Measurements from ENCODE around the gene CAPS. TPM values are rescaled to one million over a fixed set of nuclear protein-coding genes. Genes with fewer than 3 reads are reported as not detected.
"Not testable (repeated sequence)": the region's sequence is repeated elsewhere in the genome, so short reads cannot be mapped to it uniquely, and the experiment has no call there.

Gene CAPS
- polyA plus RNA-seq (2013, experiment 1 of 2) = 3.2 TPM
- polyA plus RNA-seq (2013, experiment 2 of 2) = 3.2 TPM

DNA sequence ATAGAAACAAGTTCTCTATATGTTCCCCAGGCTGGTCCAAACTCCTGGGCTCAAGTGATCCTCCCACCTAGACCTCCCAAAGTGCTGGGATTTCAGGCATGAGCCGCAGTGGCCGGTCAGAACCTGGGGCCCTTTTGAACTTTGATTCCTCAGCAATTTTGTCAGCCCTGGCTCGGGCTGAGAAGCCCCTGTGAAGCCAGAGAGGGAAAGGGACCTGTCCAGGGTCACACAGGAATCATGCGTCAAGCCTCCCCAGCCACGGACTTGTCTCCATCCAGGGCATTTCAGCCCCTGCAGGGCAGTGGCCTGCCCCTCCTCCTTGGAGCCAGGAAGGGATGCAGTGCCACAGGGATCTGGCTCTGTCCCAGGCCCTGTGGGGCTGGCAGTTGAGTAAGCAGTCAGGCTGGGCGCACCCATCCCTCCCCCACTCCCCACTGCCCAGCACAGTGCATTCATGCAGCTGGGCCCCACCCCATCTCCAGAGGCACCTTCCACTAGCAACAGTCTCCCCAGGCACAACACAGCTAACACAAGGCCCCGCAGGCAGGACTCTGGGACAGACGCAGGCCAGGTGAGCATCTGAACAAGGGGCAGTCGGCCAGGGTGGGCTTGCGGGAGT is at the start of gene CAPS:
Gene CAPS (plus strand): TSS at position 516 of the 619 bp plus-strand sequence. CDS start 153 bp downstream, outside the sequence.
- Histone ChIP-seq H3K36me3 (ENCODE audit: control insufficient read depth, insufficient read depth, low read length) (peaks cover 46% of the 10 kb centered on the region), H3K4me3 (ENCODE audit: extremely low read depth, insufficient read depth, low read length, poor library complexity, severe bottlenecking) (no peak within 1 kb of the TSS), H3K4me1 (ENCODE audit: control insufficient read depth, insufficient read depth, low read length, poor library complexity, severe bottlenecking) (no peaks in the 10 kb centered on the region), H3K9me3 (ENCODE audit: control insufficient read depth, low read length) (no peaks in the 10 kb centered on the region), H3K27ac (ENCODE audit: low read depth, low read length, severe bottlenecking) (no peak within 1 kb of the TSS)
- WGBS, 2 experiments (ENCODE audit: insufficient coverage in 2 of 2) = 94 to 96% methylated on average over 9 of the region's 10 CpGs

DNA sequence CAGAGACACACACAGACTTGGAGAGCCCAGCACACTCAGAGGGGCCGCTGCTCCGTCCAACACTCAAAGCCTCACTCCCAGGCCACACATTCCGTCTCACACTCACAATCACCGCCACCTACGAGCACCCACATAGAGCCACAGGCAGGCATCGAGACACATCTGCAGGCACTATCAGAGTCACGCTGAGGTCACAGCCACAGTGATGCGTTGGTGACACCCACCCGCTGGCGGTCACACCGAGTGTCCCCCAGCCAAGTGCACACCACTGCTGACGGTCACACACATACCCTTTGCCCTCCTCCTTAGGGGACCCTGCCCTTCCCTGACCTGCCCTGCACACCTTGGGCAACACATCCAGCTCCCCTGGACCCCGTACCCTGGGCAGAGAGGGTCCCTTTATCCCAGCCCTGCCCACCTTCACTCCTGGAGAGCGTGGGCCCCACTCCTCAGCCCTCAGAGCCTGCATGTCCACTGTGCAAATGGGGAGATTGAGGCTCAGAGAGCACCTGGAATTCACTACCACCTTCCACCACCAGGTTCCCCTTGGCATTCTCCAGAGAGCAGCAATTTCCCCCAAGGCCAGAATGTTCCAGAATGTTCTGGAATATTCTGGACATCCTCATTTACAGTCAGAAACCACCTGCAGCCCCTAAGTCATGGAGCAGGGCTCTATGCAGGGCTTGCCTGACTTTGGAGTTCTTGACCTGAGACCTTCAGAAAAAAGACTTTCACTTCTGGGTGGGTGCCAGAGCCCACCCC is 49.1 kb upstream of the CAPS start:
- H3K36me3 ChIP-seq (ENCODE audit: control insufficient read depth, insufficient read depth, low read length) = no peaks in the 10 kb centered on the region
- no peak overlapping the region for H3K4me3 ChIP-seq (ENCODE audit: extremely low read depth, insufficient read depth, low read length, poor library complexity, severe bottlenecking)
- WGBS, 2 experiments (ENCODE audit: insufficient coverage in 2 of 2) = 93% methylated on average over 10 to 13 of the region's 14 CpGs
- H3K4me1 ChIP-seq (ENCODE audit: control insufficient read depth, insufficient read depth, low read length, poor library complexity, severe bottlenecking) = no peaks in the 10 kb centered on the region
- no peak overlapping the region for H3K27ac ChIP-seq (ENCODE audit: low read depth, low read length, severe bottlenecking)
- no peaks in the 10 kb centered on the region for H3K9me3 ChIP-seq (ENCODE audit: control insufficient read depth, low read length)

GRCh38 chr19:5865772-5866171 is 48.3 kb upstream of the CAPS start:
- H3K36me3 ChIP-seq (ENCODE audit: control insufficient read depth, insufficient read depth, low read length) = no peaks in the 10 kb centered on the region
- H3K27ac ChIP-seq (ENCODE audit: low read depth, low read length, severe bottlenecking) = no peak overlapping the region
- H3K4me1 ChIP-seq (ENCODE audit: control insufficient read depth, insufficient read depth, low read length, poor library complexity, severe bottlenecking) = no peaks in the 10 kb centered on the region
- no peak overlapping the region for H3K4me3 ChIP-seq (ENCODE audit: extremely low read depth, insufficient read depth, low read length, poor library complexity, severe bottlenecking)
- 89 to 95% methylated on average over 10 to 11 of the region's 11 CpGs for WGBS, 2 experiments (ENCODE audit: insufficient coverage in 2 of 2)
- H3K9me3 ChIP-seq (ENCODE audit: control insufficient read depth, low read length) = no peaks in the 10 kb centered on the region

DNA sequence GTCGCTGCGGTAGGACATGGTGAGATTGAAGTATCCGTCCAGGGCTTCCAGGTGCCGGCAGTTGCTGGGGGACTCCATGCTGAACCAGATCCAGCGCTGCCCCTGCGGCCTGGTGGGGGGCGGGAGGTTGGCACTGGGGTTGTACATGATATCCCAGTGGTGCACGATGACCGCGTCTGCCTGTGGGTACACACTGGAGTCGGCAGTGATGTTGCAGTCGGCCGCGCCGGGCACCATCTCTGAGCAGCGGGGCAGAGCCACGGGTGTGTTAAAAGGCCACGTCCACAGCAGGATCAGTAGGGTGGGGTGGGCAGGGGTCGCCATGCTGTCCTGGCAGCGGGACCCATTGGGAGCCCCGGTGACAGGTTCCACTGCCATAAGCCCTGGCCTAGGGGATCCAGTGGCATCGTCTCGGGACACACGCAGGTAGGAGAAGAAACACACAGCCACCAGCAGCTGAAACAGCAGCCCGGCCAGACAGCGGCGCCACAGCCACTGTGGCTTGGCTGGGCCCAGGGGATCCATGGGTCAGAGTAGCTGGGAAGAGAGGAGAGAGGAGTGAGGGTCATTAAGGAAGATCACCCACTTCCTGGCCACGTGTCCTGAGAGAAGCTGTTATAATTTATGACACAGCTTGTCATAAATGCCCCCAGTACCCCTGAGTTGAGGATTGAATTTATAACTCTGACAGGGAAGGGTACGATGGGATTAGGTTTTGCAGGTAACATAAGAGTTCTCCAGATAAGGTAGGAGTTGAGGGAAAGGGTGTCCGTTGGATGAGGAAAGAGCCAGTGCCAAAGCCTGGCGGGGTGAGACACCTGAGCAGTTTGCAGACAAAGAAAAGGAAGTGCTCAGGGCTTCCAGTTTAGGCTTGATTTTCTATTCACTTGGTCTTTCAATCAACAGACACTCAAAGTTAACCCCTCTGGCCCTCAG is 46.6 kb upstream of the CAPS start:
- H3K4me1 ChIP-seq (ENCODE audit: control insufficient read depth, insufficient read depth, low read length, poor library complexity, severe bottlenecking) = no peaks in the 10 kb centered on the region
- no peak overlapping the region for H3K4me3 ChIP-seq (ENCODE audit: extremely low read depth, insufficient read depth, low read length, poor library complexity, severe bottlenecking)
- WGBS, 2 experiments (ENCODE audit: insufficient coverage in 2 of 2) = 88 to 91% methylated on average over 29 of the region's 31 CpGs
- H3K27ac ChIP-seq (ENCODE audit: low read depth, low read length, severe bottlenecking) = no peak overlapping the region
- H3K36me3 ChIP-seq (ENCODE audit: control insufficient read depth, insufficient read depth, low read length) = no peaks in the 10 kb centered on the region
- no peaks in the 10 kb centered on the region for H3K9me3 ChIP-seq (ENCODE audit: control insufficient read depth, low read length)

- no peaks in the 10 kb centered on the region for H3K36me3 ChIP-seq (ENCODE audit: control insufficient read depth, insufficient read depth, low read length)
- WGBS, 2 experiments (ENCODE audit: insufficient coverage in 2 of 2) = 88 to 94% methylated on average over 10 to 12 of the region's 12 CpGs
- H3K4me1 ChIP-seq (ENCODE audit: control insufficient read depth, insufficient read depth, low read length, poor library complexity, severe bottlenecking) = no peaks in the 10 kb centered on the region
- no peak overlapping the region for H3K4me3 ChIP-seq (ENCODE audit: extremely low read depth, insufficient read depth, low read length, poor library complexity, severe bottlenecking)
- no peaks in the 10 kb centered on the region for H3K9me3 ChIP-seq (ENCODE audit: control insufficient read depth, low read length)
- no peak overlapping the region for H3K27ac ChIP-seq (ENCODE audit: low read depth, low read length, severe bottlenecking)
These were observed 43.1 kb upstream of the CAPS start for GRCh38 chr19:5870986-5871394.

DNA sequence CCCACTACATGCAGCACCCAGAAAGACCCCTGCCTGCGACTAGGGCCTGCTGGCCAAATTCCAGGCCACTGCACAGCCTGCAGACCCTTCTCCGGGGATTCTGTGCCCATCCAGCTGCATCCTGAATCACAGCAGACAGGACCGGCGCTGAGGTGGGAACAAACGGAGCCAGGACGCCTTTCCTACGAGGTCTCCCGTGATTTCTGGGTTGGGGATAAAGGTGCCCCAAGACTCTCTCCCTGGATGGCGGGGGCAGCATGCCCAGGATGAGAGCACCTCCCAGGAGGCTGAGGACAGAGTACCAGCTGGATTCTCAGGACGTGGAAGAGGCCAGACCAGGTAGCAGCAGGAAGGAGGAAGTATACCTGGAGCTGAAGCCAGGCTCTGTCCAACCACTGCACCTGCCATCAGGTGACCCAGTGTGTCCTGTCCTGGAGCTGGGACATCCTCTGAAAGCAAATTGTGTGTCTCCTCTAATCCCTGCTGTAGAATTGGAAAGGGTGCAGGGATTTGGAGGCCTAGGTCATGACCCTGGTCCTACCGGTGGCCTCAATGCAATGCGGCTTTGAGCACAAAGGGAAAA is 40.3 kb upstream of the CAPS start:
- Histone ChIP-seq H3K4me3 (ENCODE audit: extremely low read depth, insufficient read depth, low read length, poor library complexity, severe bottlenecking) (no peak overlapping the region), H3K4me1 (ENCODE audit: control insufficient read depth, insufficient read depth, low read length, poor library complexity, severe bottlenecking) (no peaks in the 10 kb centered on the region), H3K9me3 (ENCODE audit: control insufficient read depth, low read length) (no peaks in the 10 kb centered on the region), H3K36me3 (ENCODE audit: control insufficient read depth, insufficient read depth, low read length) (no peaks in the 10 kb centered on the region), H3K27ac (ENCODE audit: low read depth, low read length, severe bottlenecking) (no peak overlapping the region)
- WGBS, 2 experiments (ENCODE audit: insufficient coverage in 2 of 2) = 90 to 97% methylated on average over 11 to 12 of the region's 12 CpGs

DNA sequence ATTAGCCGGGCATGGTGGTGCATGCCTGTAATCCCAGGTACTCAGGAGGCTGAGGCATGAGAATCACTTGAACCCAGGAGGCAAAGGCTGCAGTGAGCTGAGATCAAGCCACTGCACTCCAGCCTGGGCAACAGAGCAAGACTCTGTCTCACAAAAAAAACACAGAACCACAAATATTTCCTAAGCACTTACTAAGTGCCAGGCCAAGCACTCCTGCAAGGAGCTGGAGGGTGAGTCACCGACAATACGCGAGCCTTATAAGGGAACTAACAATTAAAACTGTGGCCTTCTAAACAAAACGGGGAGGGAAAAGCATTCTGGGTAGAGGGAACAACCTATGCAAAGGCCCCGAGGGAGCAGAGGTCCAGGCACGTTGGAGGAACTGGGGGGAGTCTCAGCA is 39.6 kb upstream of the CAPS start:
- not testable (repeated sequence) for H3K27ac ChIP-seq (ENCODE audit: low read depth, low read length, severe bottlenecking); H3K36me3 ChIP-seq (ENCODE audit: control insufficient read depth, insufficient read depth, low read length); H3K4me1 ChIP-seq (ENCODE audit: control insufficient read depth, insufficient read depth, low read length, poor library complexity, severe bottlenecking); H3K9me3 ChIP-seq (ENCODE audit: control insufficient read depth, low read length); H3K4me3 ChIP-seq (ENCODE audit: extremely low read depth, insufficient read depth, low read length, poor library complexity, severe bottlenecking)
- 95 to 96% methylated on average over 6 of the region's 7 CpGs for WGBS, 2 experiments (ENCODE audit: insufficient coverage in 2 of 2)

- Histone ChIP-seq H3K4me1 (ENCODE audit: control insufficient read depth, insufficient read depth, low read length, poor library complexity, severe bottlenecking) (peaks cover 8% of the 10 kb centered on the region), H3K9me3 (ENCODE audit: control insufficient read depth, low read length) (no peaks in the 10 kb centered on the region), H3K27ac (ENCODE audit: low read depth, low read length, severe bottlenecking) (no peak overlapping the region), H3K36me3 (ENCODE audit: control insufficient read depth, insufficient read depth, low read length) (no peaks in the 10 kb centered on the region), H3K4me3 (ENCODE audit: extremely low read depth, insufficient read depth, low read length, poor library complexity, severe bottlenecking) (no peak overlapping the region)
- 87 to 92% methylated on average over 4 to 8 of the region's 8 CpGs for WGBS, 2 experiments (ENCODE audit: insufficient coverage in 2 of 2)
These were observed 36.6 kb upstream of the CAPS start for GRCh38 chr19:5877427-5877826.

GRCh38 chr19:5877882-5878281 is 36.2 kb upstream of the CAPS start:
- WGBS, 2 experiments (ENCODE audit: insufficient coverage in 2 of 2) = 87 to 100% methylated on average over 4 to 5 of the region's 9 CpGs
- no peak overlapping the region for H3K4me3 ChIP-seq (ENCODE audit: extremely low read depth, insufficient read depth, low read length, poor library complexity, severe bottlenecking)
- H3K9me3 ChIP-seq (ENCODE audit: control insufficient read depth, low read length) = no peaks in the 10 kb centered on the region
- H3K4me1 ChIP-seq (ENCODE audit: control insufficient read depth, insufficient read depth, low read length, poor library complexity, severe bottlenecking) = peaks cover 8% of the 10 kb centered on the region
- no peak overlapping the region for H3K27ac ChIP-seq (ENCODE audit: low read depth, low read length, severe bottlenecking)
- no peaks in the 10 kb centered on the region for H3K36me3 ChIP-seq (ENCODE audit: control insufficient read depth, insufficient read depth, low read length)

- H3K9me3 ChIP-seq (ENCODE audit: control insufficient read depth, low read length) = no peaks in the 10 kb centered on the region
- H3K4me1 ChIP-seq (ENCODE audit: control insufficient read depth, insufficient read depth, low read length, poor library complexity, severe bottlenecking) = peaks cover 8% of the 10 kb centered on the region
- no peaks in the 10 kb centered on the region for H3K36me3 ChIP-seq (ENCODE audit: control insufficient read depth, insufficient read depth, low read length)
- no peak overlapping the region for H3K4me3 ChIP-seq (ENCODE audit: extremely low read depth, insufficient read depth, low read length, poor library complexity, severe bottlenecking)
- WGBS, 2 experiments (ENCODE audit: insufficient coverage in 2 of 2) = 69 to 72% methylated on average over 3 to 4 of the region's 6 CpGs
- no peak overlapping the region for H3K27ac ChIP-seq (ENCODE audit: low read depth, low read length, severe bottlenecking)
These were observed 33.9 kb upstream of the CAPS start for GRCh38 chr19:5880196-5880595.

Measured in mesodermal cell (in vitro differentiated cells).